Keratinocyte (primary cell): ENCODE measurements around the gene BANP. TPM values are rescaled to one million over a fixed set of nuclear protein-coding genes. Genes with fewer than 3 reads are reported as not detected.
"Not testable (repeated sequence)": the region's sequence is repeated elsewhere in the genome, so short reads cannot be mapped to it uniquely, and the experiment has no call there.

Source experiments
- DNase-seq: peaks from one replicate; pipeline ENCODE4 v3.0.0-alpha.2; 2011; ENCODE audit warnings: low read depth, missing footprints, low spot score
- FAIRE-seq: peaks from 2 replicates; lab custom pipeline; 2011; peaks lifted over from hg19 to GRCh38; lab: Jason Lieb, UNC
- H2AFZ ChIP-seq: 2 replicates; pipeline ENCODE4 v1.6.0; 2012; ENCODE audit warnings: low read length, control low read depth, inconsistent platforms; ENCODE audit not compliant: control insufficient read depth
- H3K27ac ChIP-seq: 2 replicates; pipeline ENCODE4 v1.5.1; 2011; ENCODE audit warnings: low read length; ENCODE audit not compliant: control insufficient read depth, insufficient read depth
- H3K27me3 ChIP-seq: 3 replicates; pipeline ENCODE4 v1.6.0; 2011; ENCODE audit warnings: low read length; ENCODE audit not compliant: control insufficient read depth, insufficient read depth; ENCODE audit errors: extremely low read depth
- H3K36me3 ChIP-seq, 2 experiments: 2 replicates in 1 of 2; 3 replicates in 1 of 2; pipeline ENCODE4 v1.5.1; 2011; ENCODE audit warnings: low read length in 2 of 2, mild to moderate bottlenecking in 1 of 2; ENCODE audit not compliant: control insufficient read depth in 2 of 2, insufficient read depth in 2 of 2; ENCODE audit errors: extremely low read depth in 1 of 2
- H3K4me1 ChIP-seq: 3 replicates; pipeline ENCODE4 v1.5.1; 2011; ENCODE audit warnings: low read length; ENCODE audit not compliant: control insufficient read depth, insufficient read depth; ENCODE audit errors: extremely low read depth
- H3K4me2 ChIP-seq: 3 replicates; pipeline ENCODE4 v1.6.0; 2011; ENCODE audit warnings: low read depth, low read length; ENCODE audit not compliant: control insufficient read depth, insufficient read depth; ENCODE audit errors: extremely low read depth
- H3K4me3 ChIP-seq, 3 experiments: fragments of 200-600 bp in 1 of 3; sonication (generic) in 1 of 3; 2 replicates in 2 of 3; 3 replicates in 1 of 3; pipeline ENCODE4 v1.5.1; 2011 to 2016; ENCODE audit warnings: low read length in 3 of 3, mild to moderate bottlenecking in 3 of 3, control low read depth in 2 of 3, inconsistent platforms in 1 of 3, low read depth in 1 of 3, mixed read lengths in 1 of 3, mixed run types in 1 of 3, moderate library complexity in 1 of 3; ENCODE audit not compliant: control insufficient read depth in 2 of 3, insufficient read depth in 2 of 3; ENCODE audit errors: extremely low read depth in 1 of 3
- H3K79me2 ChIP-seq: 2 replicates; pipeline ENCODE4 v1.6.0; 2012; ENCODE audit warnings: low read length; ENCODE audit not compliant: control insufficient read depth, insufficient read depth
- H3K9ac ChIP-seq: 3 replicates; pipeline ENCODE4 v1.6.0; 2011; ENCODE audit warnings: low read length; ENCODE audit not compliant: control insufficient read depth, insufficient read depth; ENCODE audit errors: extremely low read depth
- H3K9me1 ChIP-seq: 3 replicates; pipeline ENCODE4 v1.6.0; 2011; ENCODE audit warnings: low read length; ENCODE audit not compliant: control insufficient read depth, insufficient read depth; ENCODE audit errors: extremely low read depth
- H3K9me3 ChIP-seq: 2 replicates; pipeline ENCODE4 v1.5.1; 2012; ENCODE audit warnings: low read depth, low read length; ENCODE audit not compliant: control insufficient read depth
- H4K20me1 ChIP-seq: 3 replicates; pipeline ENCODE4 v1.6.0; 2011; ENCODE audit warnings: low read length; ENCODE audit not compliant: control insufficient read depth, insufficient read depth; ENCODE audit errors: extremely low read depth
- dilution Hi-C: fragments of 300-500 bp; cut with MboI; formaldehyde crosslinking; loops from one replicate; pipeline ENCODE4 v1.7.0; 2020; ENCODE audit warnings: low sequenced_read_pairs; ENCODE audit not compliant: extremely low pct_ligation_motif_present
- polyA plus RNA-seq, 5 experiments: library from polyadenylated mRNA; depleted of rRNA in 3 of 5; stranded (reverse) in 3 of 5; stranded (forward) in 1 of 5; unstranded in 1 of 5; fragments of >200 nt; gene quantifications; 1 replicate in 1 of 5; 2 replicates in 3 of 5; 3 replicates in 1 of 5; pipeline versions ENCODE4 v1.2.1 to v1.2.3, GENCODE V29; 2011 to 2012; ENCODE audit warnings: missing spikeins in 2 of 5, low read depth in 1 of 5, low replicate concordance in 1 of 5

Gene BANP
- polyA plus RNA-seq, 1 donor (not counting 4 experiments of a cell fraction or from before 2014, with no cell fraction given), result 10.8 TPM

- H3K79me2 ChIP-seq, DNase-seq, H3K4me1 ChIP-seq, H3K9me1 ChIP-seq, H3K9ac ChIP-seq, H4K20me1 ChIP-seq, H3K4me3 ChIP-seq, FAIRE-seq, H3K4me2 ChIP-seq, H3K27ac ChIP-seq, dilution Hi-C loops, H2AFZ ChIP-seq, H3K27me3 ChIP-seq, H3K9me3 ChIP-seq, H3K36me3 ChIP-seq: not testable (repeated sequence)
Measured at GRCh38 chr16:88041986-88042562, 90.8 kb downstream of the BANP start.

- H3K4me2 ChIP-seq, H3K4me3 ChIP-seq, H3K79me2 ChIP-seq, H3K36me3 ChIP-seq, H3K4me1 ChIP-seq, DNase-seq, H3K9me1 ChIP-seq, H3K9ac ChIP-seq, H3K27ac ChIP-seq, H4K20me1 ChIP-seq, H3K27me3 ChIP-seq, FAIRE-seq, dilution Hi-C loops, H3K9me3 ChIP-seq, H2AFZ ChIP-seq: not testable (repeated sequence)
Measured at GRCh38 chr16:88043208-88043910, 92.1 kb downstream of the BANP start.

GRCh38 chr16:88044121-88044581, 92.9 kb downstream of the BANP start:
- H3K4me1 ChIP-seq, H3K9ac ChIP-seq, H3K27me3 ChIP-seq, H3K4me3 ChIP-seq, H3K9me3 ChIP-seq, dilution Hi-C loops, H4K20me1 ChIP-seq, DNase-seq, H3K9me1 ChIP-seq, H3K36me3 ChIP-seq, H3K79me2 ChIP-seq, H3K4me2 ChIP-seq, H3K27ac ChIP-seq, H2AFZ ChIP-seq, FAIRE-seq: not testable (repeated sequence)

GRCh38 chr16:88045361-88045760, 94.1 kb downstream of the BANP start:
- H3K79me2 ChIP-seq, H2AFZ ChIP-seq, H3K9ac ChIP-seq, dilution Hi-C loops, H3K4me2 ChIP-seq, H3K4me1 ChIP-seq, DNase-seq, H3K4me3 ChIP-seq, H3K27me3 ChIP-seq, H3K9me1 ChIP-seq, H4K20me1 ChIP-seq, H3K9me3 ChIP-seq, FAIRE-seq, H3K36me3 ChIP-seq, H3K27ac ChIP-seq: not testable (repeated sequence)
